GM23248 (cell line): ENCODE results near the gene TMEM132A.

Experiments used
- EZH2 ChIP-seq: fragments of 200-600 bp; sonication (generic); IDR thresholded peaks from 2 replicates; pipeline ENCODE4 v1.6.1; 2018; ENCODE audit warnings: antibody characterized with exemption, mild to moderate bottlenecking; ENCODE audit not compliant: insufficient read depth, poor library complexity, severe bottlenecking
- EZH2phosphoT487 ChIP-seq: fragments of 200-600 bp; sonication (generic); IDR thresholded peaks from 2 replicates; pipeline ENCODE4 v1.6.1; 2018; ENCODE audit warnings: antibody characterized with exemption, moderate library complexity, mild to moderate bottlenecking, low read depth; ENCODE audit not compliant: insufficient read depth

GRCh38 chr11:60939301-60939700 is 15.0 kb downstream of the TMEM132A start:
- no peak for TF ChIP-seq EZH2phosphoT487
- no peak for TF ChIP-seq EZH2
